NCI-H146 treated with DMSO at 0.1 percent for 48 hours (cell line): ENCODE data around the gene RPTOR.
"Not testable (repeated sequence)": the region's sequence is repeated elsewhere in the genome, so short reads cannot be mapped to it uniquely, and the experiment has no call there.

Experiments used
- DNase-seq: peaks from one replicate; lab custom pipeline; 2025; ENCODE audit not compliant: unreplicated experiment; lab: John Stamatoyannopoulos, UW

RPTOR gene

GRCh38 chr17:80692931-80693467 is 148.4 kb downstream of the RPTOR start:
- DNase-seq = no peak

DNA sequence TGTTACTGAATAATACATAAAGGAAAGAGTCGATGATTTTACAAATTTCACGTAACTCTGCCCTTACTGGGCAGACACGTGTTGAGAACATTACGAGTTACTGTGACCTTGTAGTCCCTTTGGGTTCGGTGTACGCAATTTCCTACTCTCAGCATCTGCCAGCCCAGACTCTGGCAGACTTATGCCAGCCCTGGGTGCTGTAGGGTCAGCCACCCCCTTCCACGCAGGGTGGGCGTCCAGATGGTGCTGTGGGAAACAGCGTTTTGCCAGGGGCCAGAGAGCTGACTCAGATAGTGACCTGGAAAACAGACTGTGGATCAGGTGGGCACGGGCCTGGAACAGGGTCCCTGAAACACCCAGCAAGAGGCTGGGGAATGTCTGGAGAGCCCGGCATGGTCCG is 148.9 kb downstream of the RPTOR start:
- no peak for DNase-seq

DNA sequence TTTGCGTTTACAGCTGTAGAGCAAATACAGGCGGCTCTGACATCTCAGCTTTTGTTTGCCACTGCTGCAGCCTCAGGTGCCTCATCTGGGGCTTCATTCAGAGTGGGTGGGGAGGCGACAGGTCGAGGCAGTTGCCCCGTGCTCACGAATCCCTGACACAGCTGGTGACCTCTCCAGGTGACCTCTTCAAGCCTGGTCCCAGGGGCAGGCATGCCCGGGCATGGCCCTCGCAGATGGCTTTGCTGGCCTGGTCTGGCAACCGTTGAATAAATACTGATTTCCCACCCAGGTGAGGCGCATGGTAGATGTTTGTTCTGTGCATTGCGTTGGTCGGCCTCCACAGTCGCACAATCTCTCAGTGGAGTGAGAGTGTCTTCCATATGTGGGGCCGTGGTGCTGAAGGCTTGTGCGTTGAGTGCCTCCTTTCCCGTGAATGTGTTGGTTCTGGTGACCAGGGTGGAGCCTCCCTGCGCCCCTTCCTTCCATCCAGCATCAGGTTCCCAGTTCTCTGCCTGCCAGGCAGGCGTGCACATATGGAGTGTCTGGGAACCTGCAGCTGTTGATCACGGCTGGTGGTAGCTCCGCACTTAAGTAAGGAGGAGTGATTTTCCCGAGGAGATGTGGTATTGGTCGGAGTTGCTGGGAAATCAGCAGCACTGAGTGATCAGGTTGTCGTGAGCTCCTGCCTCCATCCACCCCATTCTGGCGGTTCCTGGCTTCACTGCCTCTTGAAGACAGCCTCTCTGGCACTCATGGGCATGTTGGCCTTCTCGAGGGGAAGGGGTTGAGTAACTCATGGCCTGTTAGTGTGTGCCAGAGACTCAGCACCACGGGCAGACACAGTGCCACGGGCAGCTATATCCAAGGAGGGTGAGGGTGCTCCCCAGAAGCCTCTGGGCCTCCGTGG is 149.7 kb downstream of the RPTOR start:
- DNase-seq = peak; percentile 71

GRCh38 chr17:80694992-80695912 is 150.6 kb downstream of the RPTOR start:
- DNase-seq = no peak

- no peak for DNase-seq
Measured at GRCh38 chr17:80695979-80696378, 151.3 kb downstream of the RPTOR start.

GRCh38 chr17:80696456-80696855 is 151.8 kb downstream of the RPTOR start:
- no peak for DNase-seq

- DNase-seq = no peak
Measured at GRCh38 chr17:80696964-80697363, 152.3 kb downstream of the RPTOR start.

DNA sequence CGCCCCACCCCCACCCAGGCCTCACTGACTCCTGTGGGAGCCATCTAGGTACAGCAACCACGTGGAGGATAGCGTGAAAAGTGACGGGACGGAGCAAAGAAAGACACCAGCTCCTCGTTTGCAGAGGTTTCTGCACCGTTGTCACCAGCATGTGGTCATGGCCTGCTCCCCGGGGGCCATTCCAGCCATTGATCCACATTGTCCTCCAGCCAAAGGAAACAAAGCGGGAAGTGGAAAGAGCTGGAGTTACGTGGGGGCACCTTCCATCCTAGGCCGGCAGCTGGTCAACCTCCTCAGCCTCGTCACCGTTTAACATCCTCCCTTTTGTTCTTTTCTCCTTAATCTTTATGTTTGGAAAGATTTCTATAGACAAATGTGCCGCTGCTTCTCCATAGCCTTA is 153.7 kb downstream of the RPTOR start:
- DNase-seq = peak; percentile 48

DNA sequence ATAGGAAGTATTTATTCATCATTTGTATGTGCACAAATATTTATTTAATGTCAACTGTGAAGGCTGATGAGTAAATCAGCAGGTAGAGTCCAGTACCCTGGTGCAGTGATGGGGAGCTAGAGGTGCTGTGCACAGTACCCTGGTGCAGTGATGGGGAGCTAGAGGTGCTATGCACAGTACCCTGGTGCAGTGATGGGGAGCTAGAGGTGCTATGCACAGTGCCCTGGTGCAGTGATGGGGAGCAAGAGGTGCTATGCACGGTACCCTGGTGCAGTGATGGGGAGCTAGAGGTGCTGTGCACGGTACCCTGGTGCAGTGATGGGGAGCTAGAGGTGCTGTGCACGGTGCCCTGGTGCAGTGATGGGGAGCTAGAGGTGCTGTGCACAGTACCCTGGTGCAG is 154.6 kb downstream of the RPTOR start:
- DNase-seq = not testable (repeated sequence)

- no peak for DNase-seq
Measured at GRCh38 chr17:80701730-80702129, 157.1 kb downstream of the RPTOR start.

GRCh38 chr17:80702315-80703141 is 157.9 kb downstream of the RPTOR start:
- DNase-seq = no peak

DNA sequence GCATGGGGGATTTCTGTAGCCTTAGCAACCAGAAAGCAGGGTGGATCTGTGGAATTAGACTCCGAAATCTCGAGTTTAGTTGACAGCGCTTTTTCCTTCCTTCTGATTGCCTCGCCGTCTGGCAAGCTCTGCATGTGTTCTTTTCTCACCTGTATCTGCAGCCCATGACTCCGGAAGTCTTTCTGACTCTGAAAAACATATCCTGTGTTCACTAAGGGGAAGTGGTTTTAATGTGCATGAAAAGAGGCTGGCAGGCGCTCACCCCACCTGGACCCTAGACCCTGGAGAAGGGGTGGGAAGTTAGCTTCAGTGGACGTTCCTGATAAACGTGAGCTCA is 158.5 kb downstream of the RPTOR start:
- DNase-seq = no peak

DNA sequence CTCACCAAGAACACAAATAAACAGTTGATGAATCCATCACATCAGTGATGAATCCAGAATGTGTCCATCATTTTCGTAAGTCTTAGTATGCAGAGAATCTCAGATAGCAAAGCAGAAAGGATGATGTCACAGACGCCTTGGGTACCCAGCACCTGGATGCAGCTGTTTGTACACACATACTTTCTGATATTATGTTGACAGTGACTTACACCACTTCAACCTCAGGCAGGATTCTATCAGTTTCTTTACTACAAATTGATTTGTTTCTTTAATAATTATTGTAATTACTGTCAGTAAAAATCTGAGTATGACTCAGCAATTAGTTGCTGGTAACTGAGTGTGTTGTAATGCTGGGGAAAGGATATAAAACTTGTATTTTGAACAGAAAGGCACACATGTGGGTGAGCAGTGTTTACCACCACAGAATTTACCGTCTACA is 159.8 kb downstream of the RPTOR start:
- no peak for DNase-seq

DNA sequence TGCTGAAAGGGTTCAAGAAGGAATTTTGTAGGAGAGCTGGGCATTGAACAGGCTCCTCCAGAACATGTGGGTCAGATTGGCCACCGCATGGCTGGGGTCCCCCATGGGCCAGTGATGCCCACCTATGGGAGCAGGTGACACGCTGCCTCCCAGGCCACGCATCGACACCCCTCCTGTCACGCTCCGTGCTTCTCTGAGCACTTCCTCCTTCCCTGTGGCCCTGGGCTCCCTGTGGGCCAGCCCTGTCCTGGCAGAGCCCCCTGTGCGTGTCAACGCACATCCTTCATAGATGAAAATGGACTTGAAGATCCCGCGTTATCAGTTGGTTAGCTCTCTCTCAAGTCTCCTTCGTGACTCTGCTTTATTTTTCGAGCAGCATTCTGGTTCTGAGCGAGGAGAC is 160.3 kb downstream of the RPTOR start:
- no peak for DNase-seq

DNA sequence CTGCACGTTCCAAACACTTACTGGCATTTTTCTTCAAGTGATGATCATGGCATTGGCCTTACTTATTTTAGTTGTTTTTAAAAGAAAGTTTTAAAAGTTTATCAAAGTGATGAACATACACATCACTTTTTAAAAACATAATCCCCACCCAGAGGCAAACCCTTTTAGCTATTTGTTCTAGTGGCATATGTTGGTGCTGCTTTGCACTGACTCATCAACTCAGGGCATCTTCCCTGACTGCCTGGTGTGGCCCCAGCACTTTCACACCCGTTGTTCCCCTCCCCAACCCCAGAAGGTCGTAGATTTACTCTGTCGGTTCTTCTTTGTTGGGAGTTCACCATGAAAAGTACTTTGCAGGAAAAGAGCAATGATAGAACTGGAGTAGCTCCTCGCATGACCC is 161.3 kb downstream of the RPTOR start:
- DNase-seq = no peak

- no peak for DNase-seq
Measured at GRCh38 chr17:80706463-80706867, 161.8 kb downstream of the RPTOR start.

DNA sequence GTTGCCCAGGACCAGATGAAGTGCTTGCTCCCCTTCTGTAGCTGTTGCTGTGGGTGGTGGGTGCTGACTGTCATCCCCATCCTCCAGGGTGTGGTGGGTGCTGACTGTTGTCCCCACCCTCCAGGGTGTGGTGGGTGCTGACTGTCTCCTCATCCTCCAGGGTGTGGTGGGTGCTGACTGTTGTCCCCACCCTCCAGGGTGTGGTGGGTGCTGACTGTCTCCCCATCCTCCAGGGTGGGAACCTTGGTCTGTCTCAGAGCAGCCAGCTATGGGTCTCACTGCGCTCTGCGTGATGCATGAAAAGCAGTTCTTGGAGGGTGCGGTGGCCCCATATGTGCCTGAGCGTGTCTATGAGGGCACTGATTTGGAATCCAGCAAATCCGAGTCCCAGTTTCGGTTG is 163.8 kb downstream of the RPTOR start:
- DNase-seq = no peak

GRCh38 chr17:80709090-80709695 is 164.6 kb downstream of the RPTOR start:
- DNase-seq = no peak

DNA sequence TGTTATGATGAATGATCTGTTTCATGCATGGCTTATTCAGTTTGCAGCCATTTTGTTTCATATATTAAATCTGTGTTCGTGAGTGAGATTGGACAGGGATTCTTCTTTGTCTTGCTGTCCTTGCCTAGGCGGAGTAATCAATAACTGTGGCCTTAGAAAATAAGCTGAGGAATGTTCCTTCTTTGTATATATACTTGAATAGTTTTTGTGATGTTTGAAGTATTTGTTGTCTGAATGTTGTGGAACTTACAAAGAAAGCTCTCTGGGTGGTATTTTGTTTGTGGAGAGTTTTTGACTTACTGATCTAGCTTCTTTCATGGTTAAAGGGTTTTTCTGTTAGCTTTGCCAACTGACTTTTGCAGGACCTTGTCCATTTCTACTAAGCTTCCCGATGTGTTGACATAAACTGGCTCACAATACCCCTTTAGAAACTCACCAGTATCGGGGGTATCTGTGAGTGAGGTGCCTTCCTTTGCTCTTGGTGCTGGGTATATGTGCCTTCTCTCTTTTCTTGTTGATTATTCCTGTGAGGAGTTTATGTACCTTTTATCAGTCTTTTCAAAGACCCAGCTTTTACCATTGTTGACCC is 166.2 kb downstream of the RPTOR start:
- no peak for DNase-seq

- DNase-seq = no peak
Measured at GRCh38 chr17:80712089-80712488, 167.5 kb downstream of the RPTOR start.
